Tibial nerve (tissue), 4 donors: Measurements from ENCODE around the gene MEAF6. TPM values are rescaled to one million over a fixed set of nuclear protein-coding genes. Genes with fewer than 3 reads are reported as not detected.
"Not testable (repeated sequence)": the region's sequence is repeated elsewhere in the genome, so short reads cannot be mapped to it uniquely, and the experiment has no call there.

Source experiments
- DNase-seq, 2 donors: peaks; one replicate each; pipeline ENCODE4 v3.0.0-alpha.2; 2019; ENCODE audit warnings: low spot score in 2 of 2
- H3K27ac ChIP-seq, 4 donors: fragments of 200-600 bp; sonication (generic) in 3 of 4; one replicate each; pipeline ENCODE4 v1.5.1; 2017 to 2019; ENCODE audit warnings: mild to moderate bottlenecking in 1 of 4
- H3K27me3 ChIP-seq, 2 donors: fragments of 200-600 bp; sonication (generic) in 1 of 2; one replicate each; pipeline versions ENCODE4 v1.5.1 to v1.6.0; 2017 to 2019
- H3K36me3 ChIP-seq, 3 donors: fragments of 200-600 bp; sonication (generic); one replicate each; pipeline ENCODE4 v1.5.1; 2018 to 2019
- H3K4me1 ChIP-seq, 4 donors: fragments of 200-600 bp; sonication (generic) in 3 of 4; one replicate each; pipeline ENCODE4 v1.5.1; 2017 to 2019
- H3K4me3 ChIP-seq, 4 donors: fragments of 200-600 bp; sonication (generic) in 3 of 4; one replicate each; pipeline ENCODE4 v1.5.1; 2017 to 2019; ENCODE audit warnings: mild to moderate bottlenecking in 1 of 4, moderate library complexity in 1 of 4
- H3K9me3 ChIP-seq, 4 donors: fragments of 200-600 bp; sonication (generic) in 3 of 4; one replicate each; pipeline ENCODE4 v1.5.1; 2017 to 2019
- CTCF ChIP-seq, 5 experiments: fragments of 200-600 bp in 3 of 5; fragments of 450-650 bp in 2 of 5; sonication (generic) in 3 of 5; IDR thresholded peaks; one replicate each; pipeline ENCODE4 v1.5.1; 2016 to 2019; ENCODE audit warnings: antibody characterized with exemption in 5 of 5, mild to moderate bottlenecking in 3 of 5, moderate library complexity in 2 of 5
- EP300 ChIP-seq, 2 donors: sonication (generic); formaldehyde crosslinking; IDR thresholded peaks; one replicate each; pipeline ENCODE4 v1.6.1; 2017; ENCODE audit warnings: antibody characterized with exemption in 2 of 2, mild to moderate bottlenecking in 1 of 2
- POLR2A ChIP-seq, 2 donors: fragments of 450-650 bp; IDR thresholded peaks; one replicate each; pipeline ENCODE4 v1.6.1; 2017; ENCODE audit warnings: antibody characterized with exemption in 2 of 2, mild to moderate bottlenecking in 2 of 2, moderate library complexity in 2 of 2
- WGBS, 2 donors: methylation state at CpG; one replicate each; pipeline ENCODE4 v1.1.5; 2018; 5-methylcytosine and 5-hydroxymethylcytosine counted together
- total RNA-seq, 4 donors: library from RNA; depleted of rRNA; stranded (reverse); fragments of >200 nt; gene quantifications; one replicate each; pipeline ENCODE4 v1.1.0, GENCODE V29; 2016

Gene MEAF6
- total RNA-seq, 4 donors from 2014 or later, result 33.3 to 59.4 (median 40.3) TPM

DNA sequence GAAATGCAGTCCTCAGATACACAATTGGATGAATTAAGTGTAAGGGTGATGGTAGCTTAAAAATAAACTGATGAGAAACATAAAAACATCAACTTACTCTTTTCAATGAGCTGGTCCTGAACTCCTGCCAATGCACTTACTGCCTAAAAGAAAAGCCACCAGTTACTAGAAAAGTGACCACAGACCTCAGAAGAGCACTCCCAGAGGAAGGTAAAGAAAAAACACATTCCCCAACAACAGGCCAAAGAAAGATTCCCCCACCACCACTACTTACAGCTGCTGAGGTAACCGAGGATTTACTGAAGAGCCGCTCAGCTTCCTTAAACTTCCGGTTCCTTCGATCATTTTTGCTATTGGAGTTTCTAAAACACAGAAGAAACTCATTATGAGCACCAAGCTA lies 5.4 kb downstream of the MEAF6 start:
- Histone ChIP-seq H3K36me3 (peaks cover 0 to 74% (median 0%) of the 10 kb centered on the region in 3 donors), H3K9me3 (no peaks in the 10 kb centered on the region), H3K27ac (no peak overlapping the region), H3K27me3 (no peaks in the 10 kb centered on the region), H3K4me3 (no peak overlapping the region), H3K4me1 (peaks cover 0 to 27% (median 7%) of the 10 kb centered on the region in 4 donors)
- DNase-seq, result no peak
- 78 to 89% methylated on average over 4 of the region's 4 CpGs for WGBS, 2 donors
- TF ChIP-seq POLR2A (IDR thresholded peaks at IDR 0.05) (no peak), CTCF (IDR thresholded peaks at IDR 0.05) (no peak), EP300 (IDR thresholded peaks at IDR 0.05) (no peak)

DNA sequence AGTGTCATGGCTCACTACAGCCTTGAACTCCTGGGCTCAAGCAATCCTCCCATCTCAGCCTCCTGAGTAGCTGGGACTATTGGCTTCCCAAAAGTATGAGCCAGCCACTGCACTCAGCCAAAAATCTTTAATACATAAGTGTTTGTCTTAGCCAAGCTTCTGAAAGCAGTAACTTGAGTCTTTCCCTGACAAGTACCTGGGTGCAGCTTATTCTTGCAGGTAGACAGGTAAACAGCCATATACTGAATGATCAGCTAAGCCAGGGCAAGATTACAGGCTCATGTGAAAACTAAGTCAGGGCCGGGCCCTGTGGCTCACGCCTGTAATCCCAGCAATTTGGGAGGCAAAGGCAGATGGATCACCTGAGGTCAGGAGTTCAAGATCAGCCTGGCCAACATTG lies 7.8 kb downstream of the MEAF6 start:
- H3K4me3 ChIP-seq, result no peak overlapping the region
- 77 to 100% methylated on average over 2 of the region's 2 CpGs for WGBS, 2 donors
- TF ChIP-seq EP300 (IDR thresholded peaks at IDR 0.05) (no peak), POLR2A (IDR thresholded peaks at IDR 0.05) (no peak), CTCF (IDR thresholded peaks at IDR 0.05) (no peak)
- H3K9me3 ChIP-seq, result no peaks in the 10 kb centered on the region
- H3K27me3 ChIP-seq, result no peaks in the 10 kb centered on the region
- H3K4me1 ChIP-seq, result peaks cover 0 to 6% (median 0%) of the 10 kb centered on the region in 4 donors
- H3K27ac ChIP-seq, result no peak overlapping the region
- H3K36me3 ChIP-seq, result peaks cover 0 to 74% (median under 1%) of the 10 kb centered on the region in 3 donors
- DNase-seq, result no peak

- Histone ChIP-seq H3K4me1 (peaks cover 0 to 10% (median 5%) of the 10 kb centered on the region in 4 donors), H3K36me3 (peaks cover 0 to 74% (median 19%) of the 10 kb centered on the region in 3 donors)
- H3K9me3 ChIP-seq, H3K27me3 ChIP-seq, H3K27ac ChIP-seq, H3K4me3 ChIP-seq, DNase-seq: not testable (repeated sequence)
- WGBS, 2 donors, result 96 to 98% methylated on average over 2 of the region's 2 CpGs
These were observed 11.8 kb downstream of the MEAF6 start for GRCh38 chr1:37502791-37503190.

GRCh38 chr1:37502104-37502503 lies 12.5 kb downstream of the MEAF6 start:
- TF ChIP-seq CTCF (IDR thresholded peaks at IDR 0.05) (no peak), EP300 (IDR thresholded peaks at IDR 0.05) (no peak), POLR2A (IDR thresholded peaks at IDR 0.05) (no peak)
- Histone ChIP-seq H3K36me3 (peaks cover 0 to 71% (median 19%) of the 10 kb centered on the region in 3 donors), H3K27me3 (no peaks in the 10 kb centered on the region), H3K27ac (no peak overlapping the region), H3K4me1 (peaks cover 0 to 10% (median 5%) of the 10 kb centered on the region in 4 donors), H3K9me3 (no peaks in the 10 kb centered on the region), H3K4me3 (no peak overlapping the region)
- DNase-seq, result no peak

- peaks cover 0 to 10% (median 5%) of the 10 kb centered on the region in 4 donors for H3K4me1 ChIP-seq
- H3K36me3 ChIP-seq, result peaks cover 0 to 66% (median 19%) of the 10 kb centered on the region in 3 donors
- no peaks in the 10 kb centered on the region for H3K9me3 ChIP-seq
- no peaks in the 10 kb centered on the region for H3K27me3 ChIP-seq
- H3K27ac ChIP-seq, result no peak overlapping the region
- 52 to 61% methylated on average over 5 of the region's 5 CpGs for WGBS, 2 donors
- no peak for TF ChIP-seq EP300 (IDR thresholded peaks at IDR 0.05)
- no peak for TF ChIP-seq POLR2A (IDR thresholded peaks at IDR 0.05)
- TF ChIP-seq CTCF (IDR thresholded peaks at IDR 0.05), result no peak
- no peak for DNase-seq
- no peak overlapping the region for H3K4me3 ChIP-seq
These were observed 12.9 kb downstream of the MEAF6 start for GRCh38 chr1:37501661-37502060.
